ENCODE results near the gene CACNA1F.

- TF ChIP-seq CTCF (conservative IDR thresholded peaks at IDR 0.05; ENCODE audit: low read length) (no peak), EZH2phosphoT487 (IDR thresholded peaks at IDR 0.05; ENCODE audit: borderline replicate concordance, low read depth, low read length) (no peak)
Measured at GRCh38 chrX:49270249-49270921, 37.2 kb upstream of the CACNA1F start.

Data from OCI-LY7 (cell line).